Measurements from ENCODE around the gene NFIA. TPM values are rescaled to one million over a fixed set of nuclear protein-coding genes. Genes with fewer than 3 reads are reported as not detected.

Gene NFIA
- total RNA-seq, 1 experiment from 2014 or later, result 20.9 TPM

DNA sequence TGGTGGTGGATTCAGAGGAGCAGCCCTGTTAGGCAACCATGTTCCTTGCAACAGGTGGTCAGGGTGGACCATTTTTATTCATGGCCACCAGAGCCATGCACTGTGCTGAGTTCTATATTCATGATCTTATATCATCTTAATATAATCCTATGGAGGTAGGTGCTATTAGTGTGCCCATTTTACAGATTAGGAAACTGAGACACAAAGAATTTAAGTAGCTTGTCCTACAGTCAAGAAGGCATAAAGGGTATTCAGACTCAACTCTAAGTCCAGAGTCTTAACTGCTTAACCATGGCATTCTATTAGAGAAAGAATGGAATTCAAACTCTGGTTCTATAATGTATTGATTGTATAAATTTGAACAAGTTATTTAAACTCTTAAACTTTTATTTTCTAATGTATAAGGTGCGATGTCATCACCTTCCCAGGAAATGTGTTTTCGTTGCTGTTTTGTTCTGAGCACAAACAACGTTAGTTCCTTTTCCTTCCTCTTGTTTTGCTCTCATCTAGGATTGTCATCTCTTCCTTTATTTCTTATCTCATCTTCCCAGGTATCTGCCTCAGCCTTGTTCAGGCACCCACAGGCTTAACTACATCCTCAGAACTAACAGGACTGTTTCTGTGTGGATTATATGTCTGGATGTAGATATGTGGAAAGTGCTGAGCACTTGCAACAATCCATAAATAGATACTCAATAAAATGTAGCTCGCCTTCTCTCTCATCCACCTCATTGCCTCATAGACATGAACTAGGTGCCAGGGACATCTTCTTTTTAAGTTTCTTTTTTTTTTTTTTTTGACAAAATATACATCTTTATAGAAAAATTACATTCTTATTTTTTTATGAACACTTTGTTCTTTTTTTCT is 207.1 kb downstream of the NFIA start:
- Histone ChIP-seq H3K9me3 (ENCODE audit: control insufficient read depth, insufficient read depth, low read depth, low read length) (no peaks in the 10 kb centered on the region), H3K27ac (ENCODE audit: low read length) (no peak overlapping the region), H3K36me3 (ENCODE audit: control insufficient read depth, insufficient read depth, low read length) (no peaks in the 10 kb centered on the region), H3K4me3 (ENCODE audit: low read depth in 2 of 2, low read length in 2 of 2) (no peak overlapping the region), H3K4me1 (ENCODE audit: control insufficient read depth, insufficient read depth, low read length) (no peaks in the 10 kb centered on the region), H3K27me3 (ENCODE audit: control insufficient read depth, insufficient read depth, low read length) (no peaks in the 10 kb centered on the region)
- BruUV-seq (replicated peaks), result no TSS peak
- intact Hi-C loops (cut with micrococcal nuclease; ENCODE audit: unreplicated experiment) (no loop called here), in situ Hi-C loops (cut with HindIII; ENCODE audit: low pct_unique_long_range_greater_than_20kb, low sequenced_read_pairs) (no loop called here)
- ChIA-PET POLR2A (no interaction called here), CTCF (no interaction called here)
- TF ChIP-seq, protein P1, sequence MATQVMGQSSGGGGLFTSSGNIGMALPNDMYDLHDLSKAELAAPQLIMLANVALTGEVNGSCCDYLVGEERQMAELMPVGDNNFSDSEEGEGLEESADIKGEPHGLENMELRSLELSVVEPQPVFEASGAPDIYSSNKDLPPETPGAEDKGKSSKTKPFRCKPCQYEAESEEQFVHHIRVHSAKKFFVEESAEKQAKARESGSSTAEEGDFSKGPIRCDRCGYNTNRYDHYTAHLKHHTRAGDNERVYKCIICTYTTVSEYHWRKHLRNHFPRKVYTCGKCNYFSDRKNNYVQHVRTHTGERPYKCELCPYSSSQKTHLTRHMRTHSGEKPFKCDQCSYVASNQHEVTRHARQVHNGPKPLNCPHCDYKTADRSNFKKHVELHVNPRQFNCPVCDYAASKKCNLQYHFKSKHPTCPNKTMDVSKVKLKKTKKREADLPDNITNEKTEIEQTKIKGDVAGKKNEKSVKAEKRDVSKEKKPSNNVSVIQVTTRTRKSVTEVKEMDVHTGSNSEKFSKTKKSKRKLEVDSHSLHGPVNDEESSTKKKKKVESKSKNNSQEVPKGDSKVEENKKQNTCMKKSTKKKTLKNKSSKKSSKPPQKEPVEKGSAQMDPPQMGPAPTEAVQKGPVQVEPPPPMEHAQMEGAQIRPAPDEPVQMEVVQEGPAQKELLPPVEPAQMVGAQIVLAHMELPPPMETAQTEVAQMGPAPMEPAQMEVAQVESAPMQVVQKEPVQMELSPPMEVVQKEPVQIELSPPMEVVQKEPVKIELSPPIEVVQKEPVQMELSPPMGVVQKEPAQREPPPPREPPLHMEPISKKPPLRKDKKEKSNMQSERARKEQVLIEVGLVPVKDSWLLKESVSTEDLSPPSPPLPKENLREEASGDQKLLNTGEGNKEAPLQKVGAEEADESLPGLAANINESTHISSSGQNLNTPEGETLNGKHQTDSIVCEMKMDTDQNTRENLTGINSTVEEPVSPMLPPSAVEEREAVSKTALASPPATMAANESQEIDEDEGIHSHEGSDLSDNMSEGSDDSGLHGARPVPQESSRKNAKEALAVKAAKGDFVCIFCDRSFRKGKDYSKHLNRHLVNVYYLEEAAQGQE (IDR thresholded peaks at IDR 0.05; ENCODE audit: insufficient read depth in 1 of 2, low read depth in 2 of 2, low read length in 1 of 2), result no peak
- TF ChIP-seq, protein P2, sequence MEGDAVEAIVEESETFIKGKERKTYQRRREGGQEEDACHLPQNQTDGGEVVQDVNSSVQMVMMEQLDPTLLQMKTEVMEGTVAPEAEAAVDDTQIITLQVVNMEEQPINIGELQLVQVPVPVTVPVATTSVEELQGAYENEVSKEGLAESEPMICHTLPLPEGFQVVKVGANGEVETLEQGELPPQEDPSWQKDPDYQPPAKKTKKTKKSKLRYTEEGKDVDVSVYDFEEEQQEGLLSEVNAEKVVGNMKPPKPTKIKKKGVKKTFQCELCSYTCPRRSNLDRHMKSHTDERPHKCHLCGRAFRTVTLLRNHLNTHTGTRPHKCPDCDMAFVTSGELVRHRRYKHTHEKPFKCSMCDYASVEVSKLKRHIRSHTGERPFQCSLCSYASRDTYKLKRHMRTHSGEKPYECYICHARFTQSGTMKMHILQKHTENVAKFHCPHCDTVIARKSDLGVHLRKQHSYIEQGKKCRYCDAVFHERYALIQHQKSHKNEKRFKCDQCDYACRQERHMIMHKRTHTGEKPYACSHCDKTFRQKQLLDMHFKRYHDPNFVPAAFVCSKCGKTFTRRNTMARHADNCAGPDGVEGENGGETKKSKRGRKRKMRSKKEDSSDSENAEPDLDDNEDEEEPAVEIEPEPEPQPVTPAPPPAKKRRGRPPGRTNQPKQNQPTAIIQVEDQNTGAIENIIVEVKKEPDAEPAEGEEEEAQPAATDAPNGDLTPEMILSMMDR (IDR thresholded peaks at IDR 0.05), result no peak
- TF ChIP-seq TCF7L2 (IDR thresholded peaks at IDR 0.05; ENCODE audit: low read depth, low read length), result no peak
- no peak for TF ChIP-seq SIN3A (IDR thresholded peaks at IDR 0.05; ENCODE audit: borderline replicate concordance, insufficient read depth, low read depth, low read length)
- TF ChIP-seq POLR2AphosphoS5 (IDR thresholded peaks at IDR 0.05; ENCODE audit: low read depth, low read length), result no peak
- DNase-seq (ENCODE audit: low read depth, low spot score) (no peak), ATAC-seq (no peak)

DNA sequence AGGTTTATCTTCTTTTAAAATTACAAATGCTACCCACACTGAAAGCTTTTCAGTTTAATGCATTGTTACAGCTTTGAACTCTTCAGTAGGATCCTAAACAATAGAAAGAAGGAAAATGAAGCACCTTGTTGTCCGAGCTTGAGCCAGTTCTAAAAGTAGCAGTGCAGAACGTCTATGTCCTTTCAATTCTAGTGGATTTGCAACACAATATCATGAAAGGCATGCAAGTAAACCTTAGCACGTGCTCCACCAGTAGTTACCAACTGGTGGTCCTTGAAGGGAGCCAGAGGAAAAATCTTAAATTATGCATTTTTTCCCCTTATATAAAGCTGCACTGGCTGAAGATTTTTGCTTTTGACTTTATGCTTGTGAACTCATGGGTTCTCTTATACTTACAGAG is 208.2 kb downstream of the NFIA start:
- intact Hi-C loops (cut with micrococcal nuclease; ENCODE audit: unreplicated experiment), result no loop called here
- H3K4me1 ChIP-seq (ENCODE audit: control insufficient read depth, insufficient read depth, low read length), result no peaks in the 10 kb centered on the region
- in situ Hi-C loops (cut with HindIII; ENCODE audit: low pct_unique_long_range_greater_than_20kb, low sequenced_read_pairs), result no loop called here
- no peaks in the 10 kb centered on the region for H3K36me3 ChIP-seq (ENCODE audit: control insufficient read depth, insufficient read depth, low read length)
- BruUV-seq (replicated peaks), result no TSS peak
- TF ChIP-seq, protein P2 (IDR thresholded peaks at IDR 0.05), result no peak
- TF ChIP-seq SIN3A (IDR thresholded peaks at IDR 0.05; ENCODE audit: borderline replicate concordance, insufficient read depth, low read depth, low read length) (no peak), TCF7L2 (IDR thresholded peaks at IDR 0.05; ENCODE audit: low read depth, low read length) (no peak)
- TF ChIP-seq, protein P1 (IDR thresholded peaks at IDR 0.05; ENCODE audit: insufficient read depth in 1 of 2, low read depth in 2 of 2, low read length in 1 of 2), result no peak
- ChIA-PET POLR2A (interaction anchor here (0.8 kb wide), 1 partner anchor 27 kb away, joined by 3 read pairs; no protein-coding TSS in a partner anchor), CTCF (no interaction called here)
- ATAC-seq (no peak), DNase-seq (ENCODE audit: low read depth, low spot score) (no peak)
- no peaks in the 10 kb centered on the region for H3K9me3 ChIP-seq (ENCODE audit: control insufficient read depth, insufficient read depth, low read depth, low read length)
- H3K4me3 ChIP-seq (ENCODE audit: low read depth in 2 of 2, low read length in 2 of 2), result no peak overlapping the region
- no peaks in the 10 kb centered on the region for H3K27me3 ChIP-seq (ENCODE audit: control insufficient read depth, insufficient read depth, low read length)
- H3K27ac ChIP-seq (ENCODE audit: low read length), result no peak overlapping the region

Measured in Panc1 (cell line).